ENCODE data around the gene KRTAP12-4. TPM values are rescaled to one million over a fixed set of nuclear protein-coding genes. Genes with fewer than 3 reads are reported as not detected.

Gene KRTAP12-4
- total and polyA plus RNA-seq, 9 of the 15 experiments (the other 6 are each of a cell fraction or from before 2014, with no cell fraction given): not detected

GRCh38 chr21:44648557-44649311 is 5.7 kb downstream of the KRTAP12-4 start:
- no peak for DNase-seq (ENCODE audit: extremely low read depth in 1 of 4, low spot score in 3 of 4)
- intact Hi-C loops (cut with micrococcal nuclease): no loop called here
- no TSS peak for BruUV-seq (replicated peaks)
- Histone ChIP-seq H3K36me3 (ENCODE audit: control insufficient read depth, insufficient read depth, low read length) (no peaks in the 10 kb centered on the region), H3K9me1 (ENCODE audit: control insufficient read depth, insufficient read depth, low read length) (no peaks in the 10 kb centered on the region), H4K20me1 (replicated peaks; ENCODE audit: control insufficient read depth, insufficient read depth, low read length) (no peaks in the 10 kb centered on the region), H3K27ac (ENCODE audit: extremely low read depth, low read depth, low read length) (no peak overlapping the region), H3K4me1 (replicated peaks in 1 of 2; ENCODE audit: control insufficient read depth in 2 of 2, insufficient read depth in 2 of 2, low read length in 2 of 2) (no peaks in the 10 kb centered on the region; a peak in 1 of 5 replicates), H3K4me2 (ENCODE audit: insufficient read depth, low read length) (no peak overlapping the region), H3K9ac (ENCODE audit: insufficient read depth in 1 of 2, low read depth in 2 of 2, low read length in 2 of 2) (no peak overlapping the region; a peak in 1 of 4 replicates), H2AFZ (ENCODE audit: low read depth, low read length) (no peak overlapping the region), H3K4me3 (no peak overlapping the region), H3K9me3 (replicated peaks; ENCODE audit: control insufficient read depth, insufficient read depth, low read depth, low read length) (peaks cover 3% of the 10 kb centered on the region; the same call in 1 of the 2 replicates), H3K79me2 (ENCODE audit: control insufficient read depth, insufficient read depth, low read length) (no peaks in the 10 kb centered on the region), H3K27me3 (ENCODE audit: control insufficient read depth in 2 of 2, insufficient read depth in 2 of 2, low read length in 2 of 2) (peaks cover 13 to 66% of the 10 kb centered on the region in 2 experiments; a peak in 4 of 5 replicates)
- ChIA-PET POLR2A (no interaction called here), CTCF (ENCODE audit: low intra/inter-chr PET ratio) (no interaction called here)
- WGBS (ENCODE audit: insufficient coverage, low coverage, missing lambda C conversion rate): 1% methylated on average over 33 of the region's 33 CpGs
- ATAC-seq: no peak
- TF ChIP-seq HES1 (IDR thresholded peaks at IDR 0.05; ENCODE audit: low read depth): no peak
- no peak for TF ChIP-seq RBM15 (IDR thresholded peaks at IDR 0.05; ENCODE audit: insufficient read depth, low read length)
- no peak for TF ChIP-seq GTF2B (IDR thresholded peaks at IDR 0.05; ENCODE audit: extremely low read depth, insufficient read length)
- no peak for TF ChIP-seq MTA2 (IDR thresholded peaks at IDR 0.05; ENCODE audit: low read depth)
- no peak for TF ChIP-seq PYGO2 (tag; IDR thresholded peaks at IDR 0.05)
- no peak for TF ChIP-seq XRCC4 (IDR thresholded peaks at IDR 0.05; ENCODE audit: extremely low read depth, insufficient read depth, insufficient read length)
- TF ChIP-seq HDAC3 (IDR thresholded peaks at IDR 0.05; ENCODE audit: borderline replicate concordance, partially characterized antibody): no peak
- no peak for TF ChIP-seq ERF (CRISPR knock-in tag; IDR thresholded peaks at IDR 0.05)
- in situ Hi-C loops (cut with MboI): no loop called here
- FAIRE-seq: no peak
